Lower lobe of right lung (tissue), 2 donors: Measurements from ENCODE around the gene SDS. TPM values are rescaled to one million over a fixed set of nuclear protein-coding genes. Genes with fewer than 3 reads are reported as not detected.

Source experiments
- ATAC-seq, 2 donors: fragments of 200-7000 bp; cut with Tn5 transposase; one replicate each; pipeline ENCODE4 v1.9.1; 2020 to 2022; ENCODE audit warnings: mild to moderate bottlenecking in 2 of 2, moderate library complexity in 2 of 2
- DNase-seq: peaks from one replicate; pipeline ENCODE4 v3.0.0-alpha.2; 2020
- H3K27ac ChIP-seq: fragments of 200-600 bp; one replicate; pipeline ENCODE4 v1.8.0; 2022
- H3K27me3 ChIP-seq: fragments of 200-600 bp; one replicate; pipeline ENCODE4 v1.8.0; 2022; ENCODE audit warnings: low read depth
- H3K36me3 ChIP-seq: fragments of 200-600 bp; one replicate; pipeline ENCODE4 v1.8.0; 2022; ENCODE audit warnings: mild to moderate bottlenecking
- H3K4me1 ChIP-seq: fragments of 200-600 bp; one replicate; pipeline ENCODE4 v1.8.0; 2022
- H3K4me3 ChIP-seq: fragments of 200-600 bp; one replicate; pipeline ENCODE4 v1.8.0; 2022; ENCODE audit warnings: mild to moderate bottlenecking
- H3K9me3 ChIP-seq: fragments of 200-600 bp; one replicate; pipeline ENCODE4 v1.8.0; 2022
- CTCF ChIP-seq: fragments of 200-600 bp; IDR thresholded peaks from one replicate; pipeline ENCODE4 v1.8.0; 2022; ENCODE audit warnings: antibody characterized with exemption, mild to moderate bottlenecking
- intact Hi-C: fragments of 100-400 bp; cut with DNase I; formaldehyde crosslinking; loops from one replicate; pipeline ENCODE4 v1.11.0; 2022
- total RNA-seq: library from RNA; stranded (reverse); fragmentation: NEBNext Ultra II Directional; extraction: Animal tissue kit (Norgen Biotek cat#: 25700); gene quantifications from one replicate; pipeline ENCODE4 v1.2.1, GENCODE V29; 2021
- donor health status: DM: no; HTN: yes; CAD: no; lungs with severe emphysema.

The SDS gene
- total RNA-seq, 1 donor from 2014 or later = 1.1 TPM

GRCh38 chr12:113372371-113372770, 31.3 kb downstream of the SDS start:
- peaks cover 60% of the 10 kb centered on the region for H3K36me3 ChIP-seq
- H3K9me3 ChIP-seq = no peaks in the 10 kb centered on the region
- no peak overlapping the region for H3K27ac ChIP-seq
- no peaks in the 10 kb centered on the region for H3K27me3 ChIP-seq
- H3K4me3 ChIP-seq = no peak overlapping the region
- TF ChIP-seq CTCF = no peak
- no peaks in the 10 kb centered on the region for H3K4me1 ChIP-seq
- DNase-seq = no peak
- ATAC-seq = no peak
- intact Hi-C loops = no loop called here

GRCh38 chr12:113371808-113372207, 31.9 kb downstream of the SDS start:
- Histone ChIP-seq H3K4me3 (no peak overlapping the region), H3K27me3 (no peaks in the 10 kb centered on the region), H3K9me3 (no peaks in the 10 kb centered on the region), H3K36me3 (peaks cover 54% of the 10 kb centered on the region), H3K4me1 (no peaks in the 10 kb centered on the region), H3K27ac (no peak overlapping the region)
- DNase-seq = no peak
- ATAC-seq = no peak
- TF ChIP-seq CTCF = no peak
- intact Hi-C loops = no loop called here

- TF ChIP-seq CTCF = no peak
- DNase-seq (no peak), ATAC-seq (no peak)
- Histone ChIP-seq H3K9me3 (no peaks in the 10 kb centered on the region), H3K27ac (no peak overlapping the region), H3K36me3 (peaks cover 50% of the 10 kb centered on the region), H3K27me3 (no peaks in the 10 kb centered on the region), H3K4me3 (no peak overlapping the region), H3K4me1 (no peaks in the 10 kb centered on the region)
- intact Hi-C loops = no loop called here
These were observed 32.6 kb downstream of the SDS start for GRCh38 chr12:113370923-113371682.

- Histone ChIP-seq H3K36me3 (peaks cover 40% of the 10 kb centered on the region), H3K4me1 (no peaks in the 10 kb centered on the region)
- DNase-seq = no peak
These were observed 34.2 kb downstream of the SDS start for GRCh38 chr12:113369391-113369985.

GRCh38 chr12:113368331-113368730, 35.4 kb downstream of the SDS start:
- Histone ChIP-seq H3K4me1 (no peaks in the 10 kb centered on the region), H3K27ac (no peak overlapping the region), H3K36me3 (peaks cover 34% of the 10 kb centered on the region), H3K4me3 (no peak overlapping the region), H3K9me3 (no peaks in the 10 kb centered on the region), H3K27me3 (no peaks in the 10 kb centered on the region)
- no peak for TF ChIP-seq CTCF
- intact Hi-C loops = no loop called here
- no peak for ATAC-seq
- DNase-seq = no peak

More at GRCh38 chr12:113369391-113369985, 34.2 kb downstream of the SDS start:
- Histone ChIP-seq H3K27ac (no peak overlapping the region), H3K27me3 (no peaks in the 10 kb centered on the region), H3K4me3 (no peak overlapping the region), H3K9me3 (no peaks in the 10 kb centered on the region)
- intact Hi-C loops = no loop called here
- TF ChIP-seq CTCF = no peak
- no peak for ATAC-seq
